Progenitor cell of endocrine pancreas (in vitro differentiated cells): Measurements from ENCODE around the gene CARS1. TPM values are rescaled to one million over a fixed set of nuclear protein-coding genes. Genes with fewer than 3 reads are reported as not detected.

Experiments
- DNase-seq: peaks from one replicate; pipeline ENCODE4 v3.0.0; 2021; ENCODE audit warnings: low spot score; ENCODE audit not compliant: unreplicated experiment
- H3K27ac Mint-ChIP-seq: 2 replicates; pipeline ENCODE4 v1.8.0; 2021; ENCODE audit warnings: mild to moderate bottlenecking, moderate library complexity, mixed read lengths
- H3K27me3 Mint-ChIP-seq: 2 replicates; pipeline ENCODE4 v1.8.0; 2021; ENCODE audit warnings: mixed read lengths
- H3K36me3 Mint-ChIP-seq: 2 replicates; pipeline ENCODE4 v1.8.0; 2022; ENCODE audit warnings: mixed read lengths; ENCODE audit not compliant: insufficient read depth
- H3K4me1 Mint-ChIP-seq: 2 replicates; pipeline ENCODE4 v1.8.0; 2021; ENCODE audit warnings: low read depth, mixed read lengths
- H3K4me3 Mint-ChIP-seq: 2 replicates; pipeline ENCODE4 v1.8.0; 2021; ENCODE audit warnings: low read depth, mild to moderate bottlenecking, moderate library complexity, mixed read lengths
- H3K9me3 Mint-ChIP-seq: 2 replicates; pipeline ENCODE4 v1.8.0; 2021; ENCODE audit warnings: low read depth, mixed read lengths
- total RNA-seq: library from RNA; stranded (reverse); gene quantifications from 2 replicates; pipeline ENCODE4 v1.2.1, GENCODE V29; 2021
- TF ChIP-seq, protein P1 (sequence below): fragments of 200-600 bp; sonication (generic); IDR thresholded peaks from one replicate; pipeline ENCODE4 v1.5.0; 2021; ENCODE audit warnings: antibody characterized with exemption, mild to moderate bottlenecking; ENCODE audit not compliant: unreplicated experiment

CARS1 gene
- total RNA-seq, 1 donor from 2014 or later: 56.4 TPM

DNA sequence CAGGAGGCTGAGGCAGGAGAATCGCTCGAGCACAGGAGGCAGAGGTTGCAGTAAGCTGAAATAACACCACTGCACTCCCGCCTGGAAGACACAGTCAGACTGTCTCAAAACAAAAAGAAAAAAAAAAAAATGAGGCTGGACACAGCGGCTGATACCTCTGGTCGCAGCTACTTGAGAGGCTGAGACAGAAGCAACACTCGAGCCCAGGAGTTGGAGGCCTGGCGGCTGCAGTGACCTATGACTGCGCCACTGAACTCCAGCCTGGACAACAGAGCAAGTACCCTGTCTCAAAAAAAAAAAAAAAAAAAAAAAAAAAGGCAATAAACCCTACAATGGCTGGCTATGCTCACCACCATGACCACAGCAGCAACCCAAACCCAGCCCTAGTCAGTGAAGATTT, 76.1 kb downstream of the CARS1 start:
- Mint-ChIP-seq H3K27me3 (no peaks in the 10 kb centered on the region), H3K36me3 (peaks cover 14% of the 10 kb centered on the region), H3K4me3 (no peak overlapping the region), H3K9me3 (no peaks in the 10 kb centered on the region), H3K4me1 (peaks cover 6% of the 10 kb centered on the region), H3K27ac (no peak overlapping the region)
- no peak for DNase-seq
- TF ChIP-seq, protein P1, sequence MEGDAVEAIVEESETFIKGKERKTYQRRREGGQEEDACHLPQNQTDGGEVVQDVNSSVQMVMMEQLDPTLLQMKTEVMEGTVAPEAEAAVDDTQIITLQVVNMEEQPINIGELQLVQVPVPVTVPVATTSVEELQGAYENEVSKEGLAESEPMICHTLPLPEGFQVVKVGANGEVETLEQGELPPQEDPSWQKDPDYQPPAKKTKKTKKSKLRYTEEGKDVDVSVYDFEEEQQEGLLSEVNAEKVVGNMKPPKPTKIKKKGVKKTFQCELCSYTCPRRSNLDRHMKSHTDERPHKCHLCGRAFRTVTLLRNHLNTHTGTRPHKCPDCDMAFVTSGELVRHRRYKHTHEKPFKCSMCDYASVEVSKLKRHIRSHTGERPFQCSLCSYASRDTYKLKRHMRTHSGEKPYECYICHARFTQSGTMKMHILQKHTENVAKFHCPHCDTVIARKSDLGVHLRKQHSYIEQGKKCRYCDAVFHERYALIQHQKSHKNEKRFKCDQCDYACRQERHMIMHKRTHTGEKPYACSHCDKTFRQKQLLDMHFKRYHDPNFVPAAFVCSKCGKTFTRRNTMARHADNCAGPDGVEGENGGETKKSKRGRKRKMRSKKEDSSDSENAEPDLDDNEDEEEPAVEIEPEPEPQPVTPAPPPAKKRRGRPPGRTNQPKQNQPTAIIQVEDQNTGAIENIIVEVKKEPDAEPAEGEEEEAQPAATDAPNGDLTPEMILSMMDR: no peak

DNA sequence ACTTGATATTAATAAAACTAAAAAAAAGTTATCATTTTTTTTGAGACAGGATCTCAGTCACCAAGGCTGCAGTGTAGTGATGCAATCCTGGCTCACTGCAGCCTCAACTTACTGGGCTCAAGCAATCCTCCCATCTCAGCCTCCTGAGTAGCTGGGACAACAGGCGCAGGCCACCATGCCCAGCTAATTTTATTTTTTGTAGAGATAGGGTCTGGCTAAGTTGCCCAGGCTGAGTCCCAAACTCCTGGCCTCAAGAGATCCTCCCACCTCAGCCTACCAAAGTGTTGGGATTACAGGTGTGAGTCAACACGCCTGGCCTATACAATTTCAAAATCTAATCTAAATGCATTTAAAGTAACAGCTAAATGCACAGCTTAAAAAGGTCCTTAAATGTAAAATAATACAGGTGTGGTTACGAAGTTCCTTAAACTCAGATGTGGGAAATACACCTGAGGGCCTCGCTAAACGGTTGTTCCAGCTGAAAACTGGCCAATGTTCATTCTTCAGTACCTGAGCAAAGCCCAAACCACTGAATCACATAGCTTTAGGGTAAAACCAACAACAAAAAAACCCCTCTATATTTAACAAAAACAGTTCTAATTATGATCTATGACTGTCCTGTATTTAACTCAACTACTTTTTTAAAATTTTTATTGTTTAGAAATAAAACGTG, 76.9 kb downstream of the CARS1 start:
- TF ChIP-seq, protein P1: no peak
- Mint-ChIP-seq H3K4me3 (no peak overlapping the region), H3K9me3 (no peaks in the 10 kb centered on the region), H3K36me3 (peaks cover 14% of the 10 kb centered on the region), H3K27ac (no peak overlapping the region), H3K27me3 (no peaks in the 10 kb centered on the region), H3K4me1 (peaks cover 6% of the 10 kb centered on the region)
- no peak for DNase-seq

DNA sequence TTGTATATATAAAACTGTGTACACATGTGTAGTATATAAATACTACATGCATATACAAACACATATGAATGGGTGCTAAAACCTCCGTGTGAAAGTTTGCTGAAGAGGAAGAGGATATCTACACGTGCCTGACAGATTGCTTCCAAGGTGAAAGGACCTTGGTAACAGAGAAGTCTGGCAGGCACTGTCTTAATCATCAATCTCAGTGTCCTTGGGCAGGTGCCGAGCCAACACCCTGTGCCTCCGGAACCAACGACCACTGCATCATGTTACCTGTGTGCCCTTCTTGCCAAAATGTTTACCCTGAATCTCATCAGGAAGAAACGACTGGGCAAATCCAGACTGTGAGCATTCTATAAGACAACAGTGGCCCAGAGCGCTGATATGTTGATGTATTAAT, 80.1 kb downstream of the CARS1 start:
- Mint-ChIP-seq H3K9me3 (no peaks in the 10 kb centered on the region), H3K4me1 (peaks cover 3% of the 10 kb centered on the region), H3K4me3 (no peak overlapping the region), H3K27ac (no peak overlapping the region), H3K27me3 (no peaks in the 10 kb centered on the region), H3K36me3 (peaks cover 15% of the 10 kb centered on the region)
- TF ChIP-seq, protein P1: no peak
- DNase-seq: no peak

DNA sequence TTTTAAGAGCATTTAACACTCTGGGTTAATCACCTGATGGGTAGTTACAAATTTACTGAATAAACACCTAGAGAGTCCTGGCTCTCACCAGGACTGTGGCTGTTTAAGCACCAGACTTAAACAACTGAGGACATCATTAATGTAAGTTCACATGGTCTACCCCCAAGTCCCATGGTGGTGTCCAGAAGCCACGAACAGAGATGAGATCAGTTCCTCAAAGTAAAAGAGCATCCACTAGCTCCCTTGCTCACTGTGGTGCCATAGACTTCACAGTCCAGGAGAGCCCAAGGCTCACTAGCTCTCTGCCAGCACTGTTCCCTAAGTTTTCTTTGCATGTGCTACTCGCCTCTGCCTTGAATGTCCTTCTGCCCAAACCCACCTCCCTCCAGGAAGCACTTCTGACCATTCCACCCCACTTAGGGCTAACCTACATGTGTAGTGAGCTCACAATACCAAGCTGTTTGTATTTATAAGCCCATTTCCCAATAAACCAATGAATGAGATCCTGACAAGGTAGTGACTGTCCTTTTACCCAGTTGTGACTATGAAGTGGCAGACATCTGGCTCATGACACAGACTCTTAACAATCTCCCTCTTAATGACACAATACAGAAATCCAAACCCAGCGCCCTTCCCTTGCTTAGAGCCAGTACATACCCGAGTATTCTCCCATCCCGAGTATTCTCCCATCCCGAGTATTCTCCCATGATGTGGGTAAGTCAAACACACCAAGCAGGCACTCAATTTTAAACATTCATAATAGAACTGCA, 80.7 kb downstream of the CARS1 start:
- Mint-ChIP-seq H3K4me1 (no peaks in the 10 kb centered on the region), H3K27ac (peak overlapping the region; percentile 2), H3K9me3 (no peaks in the 10 kb centered on the region), H3K27me3 (no peaks in the 10 kb centered on the region), H3K36me3 (peaks cover 15% of the 10 kb centered on the region), H3K4me3 (no peak overlapping the region)
- TF ChIP-seq, protein P1: no peak
- DNase-seq: no peak

DNA sequence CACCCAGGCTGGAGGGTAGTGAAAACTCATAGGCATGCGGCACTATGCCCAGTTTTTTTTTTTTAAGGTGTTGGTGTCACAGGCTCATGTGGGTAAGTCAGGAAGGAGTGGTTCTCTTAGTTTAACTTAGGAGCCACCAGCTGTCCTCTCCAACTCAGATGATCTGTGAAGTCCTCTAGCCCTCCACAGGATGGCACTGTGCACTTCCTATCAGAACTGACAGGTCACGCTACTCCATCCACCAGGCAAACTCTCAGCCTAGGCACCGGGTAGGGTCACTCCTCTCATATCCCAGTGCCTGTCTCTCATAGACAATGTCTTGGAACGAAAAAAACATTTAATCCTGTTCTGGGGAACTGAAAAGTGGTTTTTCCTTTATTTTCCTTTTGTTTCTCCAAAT, 81.6 kb downstream of the CARS1 start:
- Mint-ChIP-seq H3K4me1 (no peaks in the 10 kb centered on the region), H3K27me3 (no peaks in the 10 kb centered on the region), H3K36me3 (peaks cover 16% of the 10 kb centered on the region), H3K4me3 (no peak overlapping the region), H3K9me3 (no peaks in the 10 kb centered on the region), H3K27ac (no peak overlapping the region)
- DNase-seq: no peak
- TF ChIP-seq, protein P1: peak; percentile 41
